GM21723 (cell line): ENCODE results near the gene JPH3.
A peak's percentile ranks its signal among the peaks of the same experiment; 100 is the strongest.

Source experiments
- ATAC-seq: cut with Tn5 transposase; IDR thresholded peaks from one replicate; pipeline ENCODE4 v1.9.1; 2021; ENCODE audit warnings: mild to moderate bottlenecking, moderate library complexity; ENCODE audit not compliant: unreplicated experiment

Gene JPH3

DNA sequence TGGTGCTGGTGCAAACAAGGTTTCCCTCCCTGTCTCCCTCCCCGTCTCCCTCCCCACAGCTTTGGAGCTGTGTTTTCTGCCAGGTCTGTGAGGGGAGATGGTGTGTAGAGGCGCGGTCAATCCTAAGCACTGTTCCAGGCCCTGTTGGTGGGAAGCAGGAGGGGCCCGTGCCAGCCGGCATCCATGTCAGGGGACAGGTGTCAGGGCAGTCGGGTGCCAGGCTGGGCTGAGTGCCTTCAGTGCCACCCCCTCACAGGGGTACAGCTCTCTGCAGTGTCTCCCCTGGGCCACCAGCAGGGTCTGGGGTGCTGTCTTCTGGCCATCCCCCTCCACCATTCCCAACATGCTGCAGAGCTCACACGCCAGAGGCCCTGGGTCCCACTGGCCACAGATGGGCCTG lies 89.9 kb downstream of the JPH3 start:
- no peak for ATAC-seq

DNA sequence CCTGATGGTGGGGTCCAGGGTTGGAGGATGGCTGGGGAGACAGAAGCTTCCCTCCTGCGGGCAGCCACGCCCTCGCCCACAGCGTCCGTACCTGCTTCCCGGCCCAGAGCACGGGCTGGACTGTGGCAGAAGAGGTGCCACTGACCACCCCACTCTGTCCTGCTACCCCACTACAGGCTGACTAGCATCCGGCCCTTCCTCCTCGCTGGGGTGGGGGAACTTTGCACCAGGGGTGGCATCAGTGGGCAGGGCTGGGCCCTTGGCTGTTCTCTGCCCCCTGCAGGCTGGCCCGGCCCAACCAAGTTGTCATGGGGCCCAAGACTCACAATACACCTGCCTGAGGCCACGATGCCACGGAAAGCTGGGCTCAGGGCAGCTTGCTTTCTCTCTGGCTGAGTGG lies 90.4 kb downstream of the JPH3 start:
- ATAC-seq: no peak

DNA sequence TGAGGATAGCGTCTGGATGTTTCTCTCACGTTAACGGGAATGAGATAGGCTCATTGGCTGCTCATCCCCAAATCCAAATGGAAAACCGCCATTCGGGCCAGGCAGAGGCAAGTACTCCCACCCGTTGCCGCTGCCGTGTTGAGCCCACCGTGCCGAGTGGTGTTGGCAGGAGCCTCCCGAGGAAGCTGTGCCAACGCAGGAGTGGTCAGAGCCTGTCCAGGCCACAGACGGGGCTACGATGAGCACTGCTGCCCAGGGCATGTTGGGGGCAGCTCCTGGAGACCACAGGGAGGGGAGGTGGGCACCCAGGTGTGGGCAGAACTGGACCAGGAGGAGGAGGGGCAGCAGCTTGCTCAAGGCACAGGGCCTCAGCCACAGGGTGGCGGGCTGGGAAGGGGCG lies 91.5 kb downstream of the JPH3 start:
- no peak for ATAC-seq

DNA sequence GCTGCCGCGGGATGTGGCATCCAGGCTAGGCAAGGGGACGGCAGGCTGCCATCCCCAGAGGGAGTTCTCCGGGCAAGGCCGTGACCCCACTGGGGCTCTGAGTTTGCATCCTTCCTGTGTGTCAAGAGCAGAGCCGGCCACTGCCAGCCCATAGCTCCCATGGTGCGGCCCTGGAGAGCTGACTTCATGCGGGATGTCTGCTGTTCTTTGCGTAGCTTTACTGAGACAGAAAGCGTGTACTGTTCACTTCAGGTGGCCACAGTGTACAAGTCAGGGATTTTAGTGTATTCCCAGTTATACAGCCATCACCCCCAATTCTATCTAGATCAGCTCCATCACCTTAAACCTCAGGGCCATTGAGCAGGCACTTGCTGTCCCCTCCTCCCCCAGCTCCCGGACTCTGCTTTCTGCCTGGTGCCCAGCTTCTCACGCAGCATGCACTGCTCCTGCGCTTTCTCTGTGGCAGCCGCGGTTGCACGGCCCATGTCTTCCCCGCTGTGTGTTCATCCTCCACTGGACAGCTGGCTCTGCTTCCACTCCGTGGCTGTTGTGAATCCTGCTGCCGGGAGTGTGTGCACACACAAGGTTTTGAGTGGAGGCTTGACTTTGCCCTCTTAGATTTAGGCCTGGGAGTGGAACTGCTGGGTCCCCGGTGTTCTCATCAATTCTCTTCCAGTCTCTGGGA lies 92.3 kb downstream of the JPH3 start:
- no peak for ATAC-seq

DNA sequence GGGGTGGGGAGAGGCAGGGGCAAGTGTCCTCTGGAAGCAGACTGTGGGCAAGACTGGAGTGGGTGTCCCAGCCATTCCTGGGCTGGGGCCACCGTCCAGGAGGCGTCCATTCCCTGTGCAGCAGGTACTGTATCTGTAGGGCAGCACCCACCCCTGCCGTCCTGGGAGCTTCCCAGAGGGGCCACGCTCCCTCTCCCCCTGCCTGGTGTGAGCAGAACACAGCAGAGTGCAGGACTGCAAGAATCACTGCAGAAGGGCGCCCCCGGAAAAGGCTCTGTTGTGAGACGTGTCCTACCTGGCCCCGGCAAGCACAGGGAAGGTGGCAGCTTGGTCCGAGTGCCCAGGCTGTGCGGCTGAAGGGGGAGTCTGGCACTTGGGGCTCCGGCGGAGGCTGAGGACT lies 93.2 kb downstream of the JPH3 start:
- no peak for ATAC-seq

DNA sequence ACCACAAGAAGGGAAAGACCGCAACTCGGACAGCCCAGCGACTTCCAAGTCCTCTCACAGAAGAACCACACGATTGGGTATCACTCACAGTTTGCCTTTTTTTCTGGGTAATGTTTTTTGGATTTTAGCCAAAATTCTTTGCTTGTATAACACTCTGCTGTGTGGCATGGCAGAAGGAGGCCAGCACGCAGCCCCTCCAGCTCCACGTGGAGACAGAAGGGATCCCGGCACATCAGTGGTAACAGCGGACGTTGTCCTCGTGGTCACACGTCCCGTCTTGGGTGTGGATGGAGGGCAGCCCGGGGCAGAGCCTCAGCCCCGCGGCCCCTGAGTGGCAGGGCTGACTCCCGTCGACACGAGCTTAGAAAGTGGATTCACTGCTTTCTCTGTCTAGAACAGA lies 94.4 kb downstream of the JPH3 start:
- no peak for ATAC-seq

DNA sequence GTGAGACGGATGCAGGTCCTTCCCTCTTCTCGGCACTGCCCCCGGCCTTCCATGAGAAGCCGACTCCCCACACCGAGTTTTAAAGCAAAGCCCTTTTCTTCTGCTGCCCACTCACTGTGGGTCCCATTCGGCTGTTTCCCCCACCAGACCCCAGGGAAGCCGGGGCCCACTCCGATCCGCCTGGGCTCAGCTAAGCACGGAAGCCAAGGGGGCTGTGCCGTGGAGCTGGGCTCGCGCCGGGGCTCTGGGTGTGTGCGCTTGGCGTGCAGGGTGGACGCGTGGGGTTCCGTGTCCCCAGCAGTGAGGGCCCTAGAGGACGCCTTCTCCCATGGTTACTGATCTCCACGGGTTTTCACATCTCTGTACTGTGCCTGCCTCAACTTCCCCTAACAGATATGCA lies 94.9 kb downstream of the JPH3 start:
- ATAC-seq: no peak

DNA sequence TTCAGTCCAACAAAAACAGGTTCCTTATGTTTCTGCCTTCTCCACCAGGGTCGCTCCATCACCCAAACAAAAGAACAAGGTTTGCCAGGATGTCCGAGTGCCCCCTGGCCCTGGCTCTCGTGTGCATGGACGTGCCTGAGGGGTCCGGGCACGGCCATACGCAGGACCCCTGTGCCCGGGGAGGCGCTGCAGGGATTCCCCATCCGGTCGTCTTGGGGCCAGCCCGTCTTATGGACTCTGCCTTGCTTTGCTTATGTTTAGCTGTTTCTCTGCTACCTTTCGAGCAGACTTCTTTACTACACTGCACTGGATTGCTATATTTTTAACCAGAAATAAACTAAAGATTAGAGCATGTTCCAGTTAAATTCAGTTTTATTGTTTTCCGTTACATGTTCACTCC lies 95.5 kb downstream of the JPH3 start:
- ATAC-seq: no peak

DNA sequence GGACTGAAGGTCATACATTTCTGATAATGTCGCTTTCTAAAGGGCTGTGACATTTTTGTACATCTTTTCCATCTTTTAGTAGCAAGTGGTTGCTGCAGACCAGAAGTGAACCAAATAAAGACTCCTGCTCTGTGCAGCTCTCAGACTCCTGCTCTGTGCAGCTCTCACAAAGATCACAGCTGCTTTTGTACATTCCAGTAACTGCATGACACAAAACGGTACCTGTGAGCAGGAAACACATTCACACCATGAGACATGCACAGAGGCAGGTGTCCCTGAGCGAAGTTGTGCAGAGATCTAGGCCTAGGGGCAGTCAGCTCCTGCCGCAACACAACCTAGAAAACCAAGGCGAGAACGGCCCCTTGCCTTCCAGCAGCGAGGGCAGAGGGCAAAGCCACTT lies 95.9 kb downstream of the JPH3 start:
- no peak for ATAC-seq

DNA sequence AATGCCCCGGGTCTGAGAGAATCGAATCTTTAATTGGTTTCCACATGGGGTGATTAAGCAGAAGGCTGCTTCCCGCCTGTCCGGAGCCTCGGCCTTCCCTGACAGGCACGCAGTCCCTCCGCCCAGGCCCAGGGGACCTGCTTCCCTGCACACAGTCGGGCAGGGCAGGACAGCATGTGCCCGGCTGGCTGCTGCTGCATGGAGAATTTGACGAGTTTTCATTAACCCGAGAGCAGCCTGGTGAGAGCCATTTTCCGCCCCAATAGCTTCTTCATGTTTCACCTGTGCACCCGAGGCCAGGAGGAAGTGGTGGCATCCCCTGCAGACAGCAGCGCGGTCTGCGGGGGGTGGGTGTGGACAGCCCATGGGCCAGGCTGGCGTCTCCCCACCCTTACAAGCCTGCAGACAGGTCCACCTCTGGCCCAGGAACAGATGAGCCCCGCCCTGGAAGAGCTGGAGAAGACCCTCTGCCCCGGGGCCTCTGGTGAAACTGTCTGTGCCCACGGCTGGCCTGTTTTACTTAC lies 96.4 kb downstream of the JPH3 start:
- no peak for ATAC-seq

DNA sequence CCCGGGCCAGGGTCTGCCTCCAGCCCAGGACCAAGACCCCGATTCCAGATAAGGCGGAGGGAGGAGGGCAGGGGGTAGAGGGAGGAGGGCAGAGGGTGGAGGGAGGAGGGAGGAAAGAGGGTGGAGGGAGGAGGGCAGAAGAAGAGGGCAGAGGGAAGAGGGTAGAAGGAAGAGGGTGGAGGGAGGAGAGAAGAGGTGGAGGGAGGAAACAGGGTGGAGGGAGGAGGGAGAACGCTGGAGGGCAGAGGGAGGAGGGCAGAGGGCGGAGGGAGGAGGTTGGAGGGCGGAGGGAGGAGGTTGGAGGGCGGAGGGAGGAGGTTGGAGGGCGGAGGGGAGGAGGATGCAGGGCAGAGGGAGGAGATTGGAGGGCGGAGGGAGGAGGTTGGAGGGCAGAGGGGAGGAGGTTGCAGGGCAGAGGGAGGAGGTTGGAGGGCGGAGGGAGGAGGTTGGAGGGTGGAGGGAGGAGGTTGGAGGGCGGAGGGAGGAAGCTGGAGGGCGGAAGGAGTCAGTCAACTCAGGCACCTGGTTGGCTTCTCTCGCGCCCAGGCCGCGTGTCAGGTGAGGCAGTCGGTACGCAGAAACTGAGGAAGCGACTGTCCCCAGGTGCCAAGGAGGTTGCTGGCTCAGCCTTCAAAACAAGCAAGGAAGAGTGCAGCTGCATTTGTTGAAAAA lies 98.2 kb downstream of the JPH3 start:
- ATAC-seq: no peak

DNA sequence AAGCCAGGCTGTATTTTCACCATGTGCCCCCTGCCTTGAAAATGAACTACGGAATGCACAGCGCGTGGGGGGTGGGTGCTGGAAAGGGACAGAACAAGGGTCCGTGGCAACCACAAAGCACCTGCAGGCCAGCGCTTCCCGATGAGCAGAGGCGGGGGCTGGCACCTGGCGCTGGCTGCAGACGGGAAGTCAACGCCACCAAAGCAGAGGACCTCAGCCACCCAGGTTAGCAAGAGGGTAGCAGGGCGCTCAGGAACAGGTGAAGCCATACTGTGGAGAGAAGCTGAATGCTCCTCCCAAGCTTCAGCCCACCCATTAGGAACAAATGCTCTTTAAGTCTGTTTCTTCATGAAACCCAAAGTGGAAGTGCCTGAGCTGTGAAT lies 98.8 kb downstream of the JPH3 start:
- ATAC-seq: no peak

DNA sequence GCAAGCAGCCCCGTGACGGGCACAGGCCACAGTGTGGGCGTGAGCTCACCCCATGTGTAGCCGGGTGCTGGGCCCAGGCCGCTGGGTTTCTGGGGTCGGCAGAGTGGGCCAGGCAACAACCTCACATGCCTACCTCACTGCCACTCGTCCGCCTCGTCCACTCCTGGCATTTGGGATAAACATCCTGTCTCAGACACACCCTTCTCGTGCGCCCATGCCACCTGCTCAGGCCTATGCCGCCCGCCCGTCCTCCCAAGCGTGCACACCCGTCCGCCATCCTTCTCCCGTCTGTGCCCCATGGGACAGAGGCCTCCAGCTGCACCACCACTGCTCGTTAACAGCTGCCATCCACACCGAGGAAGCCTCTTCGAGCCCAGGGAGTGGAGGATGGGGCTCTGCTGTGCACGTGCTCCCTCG lies 99.2 kb downstream of the JPH3 start:
- no peak for ATAC-seq

DNA sequence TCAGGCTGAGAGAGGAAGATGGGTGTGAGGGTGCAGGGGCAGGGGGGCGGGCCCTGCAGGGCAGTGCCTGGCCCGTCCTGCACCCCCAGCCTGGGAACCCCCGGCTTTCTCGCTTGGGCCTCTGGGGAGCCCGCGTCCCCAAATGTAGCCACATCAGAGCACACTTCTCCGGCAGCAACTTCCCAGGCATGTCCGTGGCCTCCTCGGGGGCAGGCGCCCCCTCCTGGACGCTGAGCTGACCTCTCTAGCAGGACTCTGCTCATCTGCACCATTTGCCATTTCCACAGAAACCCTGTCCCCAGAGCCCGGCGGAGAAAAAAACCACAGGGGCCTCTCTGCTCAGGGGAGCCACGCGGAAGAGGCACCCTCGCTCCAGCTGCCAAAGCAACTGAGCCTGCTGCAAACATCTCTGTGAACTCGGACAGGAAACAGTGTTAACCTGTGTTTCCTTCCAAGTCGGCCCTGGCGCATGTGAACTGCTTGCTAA lies 100.1 kb downstream of the JPH3 start:
- peak; percentile 50 for ATAC-seq

DNA sequence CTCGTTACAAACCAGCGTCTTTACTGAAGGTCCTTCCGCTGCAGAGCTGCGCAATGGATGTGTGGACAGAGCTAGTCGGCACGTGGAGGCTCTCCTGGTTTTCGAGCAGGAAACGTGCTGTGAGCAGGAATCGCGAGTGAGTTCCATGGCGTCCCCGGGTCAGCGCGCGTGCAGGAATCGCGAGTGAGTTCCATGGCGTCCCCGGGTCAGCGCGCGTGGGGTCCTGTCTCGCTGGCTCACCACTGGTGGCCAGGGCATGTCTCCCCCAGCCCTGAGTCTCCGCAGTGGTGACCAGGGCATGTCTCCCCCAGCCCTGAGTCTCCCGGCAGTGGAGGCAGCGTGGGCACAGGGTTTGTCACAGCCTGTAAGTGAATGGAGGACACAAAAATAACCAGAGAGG lies 100.8 kb downstream of the JPH3 start:
- ATAC-seq: no peak

DNA sequence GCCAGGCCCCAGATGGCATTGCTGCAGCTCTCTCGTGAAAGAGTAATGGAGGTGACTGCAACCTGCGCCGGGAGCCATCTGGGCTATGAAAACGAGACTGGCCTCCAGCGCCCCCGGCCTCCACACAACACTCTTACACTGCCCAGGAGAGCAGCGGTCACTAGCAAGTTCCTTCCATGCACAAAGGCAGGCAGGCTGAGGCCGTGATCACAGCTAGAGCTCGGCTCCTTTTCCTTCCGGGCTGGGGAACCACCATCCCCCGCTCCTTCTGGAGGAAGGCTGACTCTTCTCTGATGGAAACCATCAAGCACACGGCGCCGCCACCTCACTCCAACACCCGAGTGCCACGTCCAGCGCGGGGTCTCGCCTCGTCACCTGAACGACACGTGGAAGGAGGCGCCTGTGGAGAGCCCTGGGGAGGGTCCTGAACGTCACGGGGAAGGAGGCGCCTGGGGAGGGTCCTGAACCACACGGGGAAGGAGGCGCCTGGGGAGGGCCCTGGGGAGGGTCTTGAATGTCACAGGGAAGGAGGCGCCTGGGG lies 101.6 kb downstream of the JPH3 start:
- ATAC-seq: no peak

DNA sequence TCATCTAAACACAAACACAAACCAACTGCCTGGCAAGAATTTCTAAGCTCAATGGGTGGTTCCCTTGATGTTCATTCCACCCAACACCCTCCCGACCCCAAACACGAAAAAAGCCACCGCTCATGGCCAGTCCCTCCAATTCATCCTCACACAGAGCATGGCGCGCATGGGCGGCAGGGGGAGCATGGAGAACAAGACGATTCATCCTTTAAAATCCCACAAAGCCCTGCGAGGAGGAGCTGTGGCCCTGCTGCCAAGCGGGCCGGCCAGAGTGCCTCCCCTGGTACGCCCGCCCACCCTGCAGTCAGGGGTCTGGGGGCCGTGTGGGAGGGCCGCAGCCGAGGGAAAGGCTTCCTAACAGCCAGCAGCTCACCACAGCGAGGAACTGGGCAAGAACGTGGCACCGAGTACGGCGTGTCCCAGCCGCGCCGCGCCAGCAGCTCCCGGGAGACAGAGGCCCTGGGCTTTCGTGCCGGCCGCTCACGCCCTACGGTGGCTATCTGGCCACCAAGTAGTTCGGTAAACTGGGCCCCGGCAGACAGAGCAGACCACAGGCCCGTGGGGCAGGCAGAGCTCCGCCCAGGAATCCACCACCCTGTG lies 102.5 kb downstream of the JPH3 start:
- ATAC-seq: no peak

DNA sequence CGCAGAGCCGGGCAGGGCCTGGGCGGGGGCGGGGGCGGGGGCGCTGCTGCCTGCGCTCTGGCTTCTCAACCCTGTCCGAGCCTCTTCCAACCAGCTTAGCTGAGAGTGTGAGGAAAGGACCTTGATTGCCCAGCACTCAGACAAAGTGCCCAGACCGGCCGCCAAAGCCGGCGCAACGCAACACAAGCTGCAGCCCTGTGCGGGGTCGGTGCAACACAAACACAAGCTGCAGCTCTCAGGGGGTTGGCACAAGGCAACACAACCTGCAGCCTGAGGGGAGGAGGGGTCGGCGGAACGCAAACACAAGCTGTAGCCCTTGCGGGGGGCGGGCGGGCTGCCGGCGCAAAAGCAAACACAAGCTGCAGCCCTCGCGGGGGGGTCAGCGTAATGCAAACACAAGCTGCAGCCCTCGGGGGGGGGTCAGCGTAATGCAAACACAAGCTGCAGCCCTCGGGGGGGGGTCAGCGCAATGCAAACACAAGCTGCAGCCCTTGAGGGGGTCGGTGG lies 103.5 kb downstream of the JPH3 start:
- no peak for ATAC-seq

DNA sequence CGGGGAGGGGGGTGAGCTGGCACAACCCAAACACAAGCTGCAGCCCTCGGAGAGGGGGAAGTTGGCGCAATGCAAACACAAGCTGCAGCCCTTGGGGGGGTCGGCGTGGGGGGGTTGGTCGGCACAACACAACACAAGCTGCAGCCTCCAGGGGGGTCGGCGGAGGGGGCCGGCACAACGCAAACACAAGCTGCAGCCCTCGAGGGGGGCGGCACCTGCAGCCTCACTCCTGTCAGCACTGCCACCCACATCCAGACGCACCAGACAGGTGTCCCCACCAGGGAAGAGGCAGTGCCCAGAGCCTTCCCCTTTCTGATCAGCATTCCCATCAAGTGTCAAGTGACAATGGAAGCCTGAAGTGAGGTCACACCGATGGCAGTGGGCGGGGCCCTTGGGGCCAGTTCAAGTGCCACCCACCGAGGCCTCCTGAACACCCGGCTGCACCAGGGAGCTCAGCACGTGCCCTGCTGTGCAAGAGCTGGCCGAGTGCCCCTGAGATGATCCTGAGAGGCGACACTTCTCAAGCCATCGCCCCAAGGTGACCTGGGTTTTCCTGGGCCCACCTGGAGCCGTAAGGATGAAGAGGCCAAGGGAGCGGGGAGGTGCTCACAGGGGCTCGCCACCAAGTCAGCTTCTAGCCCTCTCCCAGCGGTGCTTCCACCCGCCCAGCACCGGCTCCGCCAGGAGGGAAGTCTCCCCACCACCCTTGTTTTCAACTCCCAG lies 104.1 kb downstream of the JPH3 start:
- ATAC-seq: no peak

DNA sequence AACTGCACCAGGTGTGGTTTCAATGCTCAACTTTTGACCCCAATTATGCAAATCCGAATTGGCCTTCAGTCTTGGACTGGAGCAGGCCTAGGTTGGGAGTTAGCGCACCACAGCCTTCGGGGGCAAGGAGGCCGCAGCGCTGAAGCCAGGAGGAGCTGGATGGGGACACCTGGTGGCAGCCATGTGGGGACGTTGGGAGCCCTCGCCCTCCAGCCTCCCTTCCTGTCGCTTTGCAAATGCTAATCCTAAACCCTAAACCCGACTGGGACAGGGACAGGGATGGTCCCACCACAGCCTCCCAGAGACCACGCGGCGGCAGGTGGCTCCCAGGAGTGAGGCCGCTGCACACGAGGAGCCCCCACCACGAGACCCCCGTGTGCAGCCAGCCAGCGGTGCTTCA lies 104.8 kb downstream of the JPH3 start:
- no peak for ATAC-seq
